Stomach smooth muscle (tissue), 2 donors: ENCODE results near the gene SOX5.

Source experiments
- H3K27ac ChIP-seq: one replicate; pipeline ENCODE4 v1.7.0; 2013; ENCODE audit warnings: mild to moderate bottlenecking, low read length, inconsistent platforms
- H3K27me3 ChIP-seq, 2 donors: one replicate each; pipeline ENCODE4 v1.7.0; 2013; ENCODE audit warnings: low read length in 2 of 2; ENCODE audit not compliant: insufficient read depth in 2 of 2, control insufficient read depth in 1 of 2
- H3K36me3 ChIP-seq, 2 donors: one replicate each; pipeline ENCODE4 v1.7.0; 2013; ENCODE audit warnings: low read length in 2 of 2; ENCODE audit not compliant: control insufficient read depth in 2 of 2, insufficient read depth in 2 of 2
- H3K4me1 ChIP-seq: one replicate; pipeline ENCODE4 v1.7.0; 2013; ENCODE audit warnings: low read length; ENCODE audit not compliant: control insufficient read depth, insufficient read depth
- H3K4me3 ChIP-seq, 2 donors: one replicate each; pipeline ENCODE4 v1.7.0; 2013; ENCODE audit warnings: low read length in 2 of 2
- H3K9ac ChIP-seq, 2 donors: one replicate each; pipeline ENCODE4 v1.7.0; 2013; ENCODE audit warnings: low read length in 2 of 2, mild to moderate bottlenecking in 1 of 2
- H3K9me3 ChIP-seq, 2 donors: one replicate each; pipeline ENCODE4 v1.7.0; 2013; ENCODE audit warnings: low read length in 2 of 2; ENCODE audit not compliant: control insufficient read depth in 2 of 2
- donor health status: healthy.
- donor health status: Pancreatic carcinoma.

The SOX5 gene

DNA sequence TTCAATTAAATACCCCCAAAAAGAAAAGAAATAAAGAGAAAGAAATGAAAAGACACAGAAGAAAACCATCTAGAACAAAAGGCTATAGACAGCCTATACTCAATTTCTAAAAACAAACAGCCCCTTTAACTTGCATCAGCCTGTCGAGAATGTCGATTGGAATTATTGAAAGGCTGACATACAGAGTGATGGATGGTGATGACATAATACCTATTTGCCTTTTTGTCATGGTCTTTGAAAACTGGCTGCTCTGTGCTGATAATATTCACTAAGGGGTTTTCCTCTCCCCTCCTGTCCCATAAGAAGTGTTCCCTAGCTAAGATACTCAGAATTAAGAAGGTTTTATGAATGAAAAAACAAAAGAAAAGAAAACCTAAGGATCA lies 393.7 kb downstream of the SOX5 start:
- Histone ChIP-seq H3K36me3 (no peaks in the 10 kb centered on the region), H3K27ac (no peak overlapping the region), H3K9me3 (no peaks in the 10 kb centered on the region), H3K27me3 (no peaks in the 10 kb centered on the region), H3K4me1 (no peaks in the 10 kb centered on the region), H3K4me3 (no peak overlapping the region), H3K9ac (no peak overlapping the region)

- H3K27me3 ChIP-seq: no peaks in the 10 kb centered on the region
- no peaks in the 10 kb centered on the region for H3K36me3 ChIP-seq
- no peak overlapping the region for H3K27ac ChIP-seq
- no peak overlapping the region for H3K4me3 ChIP-seq
- no peaks in the 10 kb centered on the region for H3K4me1 ChIP-seq
- H3K9me3 ChIP-seq: no peaks in the 10 kb centered on the region
- no peak overlapping the region for H3K9ac ChIP-seq
Observed at GRCh38 chr12:23555180-23555824, 394.2 kb downstream of the SOX5 start.

- no peak overlapping the region for H3K27ac ChIP-seq
- no peaks in the 10 kb centered on the region for H3K36me3 ChIP-seq
- H3K4me3 ChIP-seq: no peak overlapping the region
- no peaks in the 10 kb centered on the region for H3K4me1 ChIP-seq
- no peaks in the 10 kb centered on the region for H3K9me3 ChIP-seq
- no peaks in the 10 kb centered on the region for H3K27me3 ChIP-seq
- no peak overlapping the region for H3K9ac ChIP-seq
Observed at GRCh38 chr12:23552417-23552816, 397.1 kb downstream of the SOX5 start.

DNA sequence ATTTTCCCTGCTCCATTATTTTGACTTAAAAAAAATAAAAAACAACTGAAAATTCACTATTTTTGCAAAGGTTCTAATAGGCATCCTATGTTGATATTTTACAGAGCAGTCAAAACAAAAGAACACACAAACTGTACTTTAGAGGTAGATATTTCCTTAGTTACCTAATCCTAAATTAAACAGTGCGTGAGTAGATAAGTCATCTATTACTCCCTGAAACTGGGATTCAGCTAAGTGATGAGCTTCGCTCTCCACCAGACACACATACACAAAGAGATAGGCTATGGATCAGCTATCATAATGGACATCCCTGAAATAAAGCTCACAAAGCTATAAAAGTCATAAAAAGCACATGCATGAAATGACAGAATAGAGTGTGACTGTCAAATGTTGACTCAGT lies 398.7 kb downstream of the SOX5 start:
- Histone ChIP-seq H3K4me3 (no peak overlapping the region), H3K4me1 (no peaks in the 10 kb centered on the region), H3K9me3 (no peaks in the 10 kb centered on the region), H3K9ac (no peak overlapping the region), H3K36me3 (no peaks in the 10 kb centered on the region), H3K27ac (no peak overlapping the region), H3K27me3 (no peaks in the 10 kb centered on the region)

DNA sequence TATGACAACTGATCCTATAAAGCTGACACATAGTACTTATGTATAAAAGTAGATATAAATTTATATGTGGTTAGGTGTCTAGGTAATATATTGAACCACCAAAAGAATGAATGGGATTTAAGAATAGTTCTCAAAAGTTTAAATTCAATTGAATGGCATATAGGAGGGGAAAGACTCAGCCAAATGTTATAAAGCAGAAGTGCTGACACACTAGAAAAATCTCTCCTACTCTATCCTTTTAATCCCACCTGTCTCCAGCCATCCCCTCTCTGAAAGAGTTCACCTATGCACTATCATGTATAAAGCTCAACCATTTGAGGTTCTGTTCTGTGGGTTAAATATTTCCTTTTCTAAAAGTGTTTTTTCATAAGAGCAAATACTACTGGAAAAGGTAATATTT lies 400.7 kb downstream of the SOX5 start:
- H3K9me3 ChIP-seq: no peaks in the 10 kb centered on the region
- H3K4me1 ChIP-seq: no peaks in the 10 kb centered on the region
- H3K9ac ChIP-seq: no peak overlapping the region
- peaks cover 0 to 2% of the 10 kb centered on the region in 2 donors for H3K36me3 ChIP-seq
- H3K27me3 ChIP-seq: no peaks in the 10 kb centered on the region
- no peak overlapping the region for H3K27ac ChIP-seq
- no peak overlapping the region for H3K4me3 ChIP-seq

DNA sequence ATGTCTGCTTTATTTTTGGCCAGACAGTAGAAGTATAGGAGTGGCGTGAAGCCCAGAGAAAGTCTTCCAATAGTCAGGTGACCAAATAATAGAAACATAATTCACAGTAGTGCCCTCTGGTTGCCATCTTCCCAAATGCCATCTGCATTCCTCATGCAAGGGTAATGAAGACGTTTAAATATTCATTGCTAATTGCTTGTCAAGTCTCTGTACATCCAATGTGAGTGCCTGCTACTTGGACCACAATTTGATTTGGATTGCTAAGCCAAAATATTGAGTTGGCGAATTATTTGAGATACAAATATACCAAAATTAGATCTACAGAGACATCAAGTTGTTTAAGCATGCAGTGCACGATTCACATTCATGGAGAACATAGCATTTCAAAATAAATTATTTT lies 402.7 kb downstream of the SOX5 start:
- H3K36me3 ChIP-seq: peaks cover 0 to 2% of the 10 kb centered on the region in 2 donors
- H3K27me3 ChIP-seq: no peaks in the 10 kb centered on the region
- no peak overlapping the region for H3K9ac ChIP-seq
- no peaks in the 10 kb centered on the region for H3K4me1 ChIP-seq
- no peak overlapping the region for H3K4me3 ChIP-seq
- H3K9me3 ChIP-seq: no peaks in the 10 kb centered on the region
- no peak overlapping the region for H3K27ac ChIP-seq

DNA sequence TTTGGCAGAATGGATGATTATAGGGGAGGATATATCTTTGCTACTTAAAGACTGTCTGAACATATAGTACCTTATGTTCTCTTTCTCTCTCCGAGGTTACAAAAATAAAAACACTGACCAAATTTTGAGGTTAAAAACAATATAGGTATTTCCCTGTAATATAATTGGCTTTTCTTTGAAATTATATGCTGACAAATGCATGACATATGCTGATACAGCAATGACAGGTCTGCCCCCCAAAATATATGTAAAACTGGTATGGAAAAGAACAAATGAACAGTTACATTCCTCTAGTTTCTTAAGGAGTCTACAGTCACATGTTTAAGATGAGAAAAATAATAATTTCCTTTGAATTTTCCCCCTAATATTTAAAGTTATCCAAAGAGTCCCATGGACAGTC lies 405.7 kb downstream of the SOX5 start:
- Histone ChIP-seq H3K27ac (no peak overlapping the region), H3K9ac (no peak overlapping the region), H3K4me3 (no peak overlapping the region), H3K36me3 (peaks cover 0 to 2% of the 10 kb centered on the region in 2 donors), H3K27me3 (no peaks in the 10 kb centered on the region), H3K4me1 (no peaks in the 10 kb centered on the region), H3K9me3 (no peaks in the 10 kb centered on the region)

GRCh38 chr12:23542187-23542586 lies 407.3 kb downstream of the SOX5 start:
- no peak overlapping the region for H3K27ac ChIP-seq
- H3K9ac ChIP-seq: no peak overlapping the region
- no peaks in the 10 kb centered on the region for H3K4me1 ChIP-seq
- peaks cover 0 to 2% of the 10 kb centered on the region in 2 donors for H3K36me3 ChIP-seq
- no peak overlapping the region for H3K4me3 ChIP-seq
- no peaks in the 10 kb centered on the region for H3K27me3 ChIP-seq
- H3K9me3 ChIP-seq: no peaks in the 10 kb centered on the region

GRCh38 chr12:23540572-23540971 lies 408.9 kb downstream of the SOX5 start:
- no peak overlapping the region for H3K4me3 ChIP-seq
- H3K9ac ChIP-seq: no peak overlapping the region
- no peak overlapping the region for H3K27ac ChIP-seq

GRCh38 chr12:23536293-23536692 lies 413.2 kb downstream of the SOX5 start:
- H3K27me3 ChIP-seq: no peaks in the 10 kb centered on the region
- no peak overlapping the region for H3K9ac ChIP-seq
- no peak overlapping the region for H3K4me3 ChIP-seq
- no peak overlapping the region for H3K27ac ChIP-seq
- no peaks in the 10 kb centered on the region for H3K9me3 ChIP-seq
- H3K36me3 ChIP-seq: no peaks in the 10 kb centered on the region
- no peaks in the 10 kb centered on the region for H3K4me1 ChIP-seq

More at GRCh38 chr12:23540572-23540971, 408.9 kb downstream of the SOX5 start:
- Histone ChIP-seq H3K27me3 (no peaks in the 10 kb centered on the region), H3K36me3 (peaks cover 0 to 2% of the 10 kb centered on the region in 2 donors), H3K4me1 (no peaks in the 10 kb centered on the region), H3K9me3 (no peaks in the 10 kb centered on the region)

DNA sequence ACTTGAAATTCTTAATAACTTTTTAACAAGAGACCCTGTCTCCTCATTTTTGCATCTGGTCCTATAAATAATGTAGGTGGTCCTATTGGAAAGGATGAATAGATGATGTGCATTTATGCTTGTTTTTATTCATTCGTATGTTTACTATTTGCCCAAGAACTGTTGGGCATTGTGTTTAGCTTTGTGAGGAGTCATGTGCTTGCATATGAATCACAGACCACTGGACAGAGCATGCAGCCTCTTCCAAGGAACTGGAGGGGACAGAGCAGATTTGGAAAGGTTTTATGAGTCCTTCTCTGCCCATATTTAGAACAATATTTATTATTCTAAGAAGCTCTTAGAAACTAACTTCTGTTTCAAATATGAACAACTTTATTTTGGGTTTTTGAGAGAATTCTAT lies 414.0 kb downstream of the SOX5 start:
- Histone ChIP-seq H3K9me3 (no peaks in the 10 kb centered on the region), H3K27ac (no peak overlapping the region), H3K27me3 (no peaks in the 10 kb centered on the region), H3K9ac (no peak overlapping the region), H3K4me1 (no peaks in the 10 kb centered on the region), H3K36me3 (no peaks in the 10 kb centered on the region), H3K4me3 (no peak overlapping the region)
